ENCODE data around the gene ATG9B. TPM values are rescaled to one million over a fixed set of nuclear protein-coding genes. Genes with fewer than 3 reads are reported as not detected.

The ATG9B gene
- total RNA-seq, 4 donors from 2014 or later: 0.55 to 1.5 (median 0.76) TPM; not detected in 1

DNA sequence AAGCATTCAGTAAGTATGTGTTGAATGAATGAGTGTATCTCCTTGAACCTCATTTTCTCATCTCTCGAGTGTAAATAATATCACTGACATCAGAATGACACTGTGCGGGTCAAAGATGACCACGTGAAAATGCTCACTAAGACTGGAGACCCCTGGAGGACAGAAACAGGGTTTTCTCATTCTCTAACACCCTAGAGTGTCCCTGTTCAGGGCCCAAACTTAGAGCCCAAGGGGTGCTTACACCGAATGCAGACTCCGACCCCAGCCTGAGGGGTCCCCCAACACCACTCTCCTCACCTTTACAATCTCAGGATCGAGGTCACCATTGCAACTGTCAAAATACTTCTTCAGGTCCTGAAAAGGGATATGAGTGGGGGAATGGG, 32.0 kb upstream of the ATG9B start:
- Histone ChIP-seq H3K27me3 (no peaks in the 10 kb centered on the region), H3K4me3 (no peak overlapping the region), H3K9me3 (no peaks in the 10 kb centered on the region), H3K36me3 (no peaks in the 10 kb centered on the region), H3K4me1 (peaks cover 0 to 23% of the 10 kb centered on the region in 2 donors), H3K27ac (no peak overlapping the region)
- no peak for TF ChIP-seq POLR2A (IDR thresholded peaks at IDR 0.05)
- TF ChIP-seq, protein P1, sequence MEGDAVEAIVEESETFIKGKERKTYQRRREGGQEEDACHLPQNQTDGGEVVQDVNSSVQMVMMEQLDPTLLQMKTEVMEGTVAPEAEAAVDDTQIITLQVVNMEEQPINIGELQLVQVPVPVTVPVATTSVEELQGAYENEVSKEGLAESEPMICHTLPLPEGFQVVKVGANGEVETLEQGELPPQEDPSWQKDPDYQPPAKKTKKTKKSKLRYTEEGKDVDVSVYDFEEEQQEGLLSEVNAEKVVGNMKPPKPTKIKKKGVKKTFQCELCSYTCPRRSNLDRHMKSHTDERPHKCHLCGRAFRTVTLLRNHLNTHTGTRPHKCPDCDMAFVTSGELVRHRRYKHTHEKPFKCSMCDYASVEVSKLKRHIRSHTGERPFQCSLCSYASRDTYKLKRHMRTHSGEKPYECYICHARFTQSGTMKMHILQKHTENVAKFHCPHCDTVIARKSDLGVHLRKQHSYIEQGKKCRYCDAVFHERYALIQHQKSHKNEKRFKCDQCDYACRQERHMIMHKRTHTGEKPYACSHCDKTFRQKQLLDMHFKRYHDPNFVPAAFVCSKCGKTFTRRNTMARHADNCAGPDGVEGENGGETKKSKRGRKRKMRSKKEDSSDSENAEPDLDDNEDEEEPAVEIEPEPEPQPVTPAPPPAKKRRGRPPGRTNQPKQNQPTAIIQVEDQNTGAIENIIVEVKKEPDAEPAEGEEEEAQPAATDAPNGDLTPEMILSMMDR (IDR thresholded peaks at IDR 0.05): no peak
- intact Hi-C loops (cut with DNase I; ENCODE audit: low total_unique reads): no loop called here
- DNase-seq: no peak

DNA sequence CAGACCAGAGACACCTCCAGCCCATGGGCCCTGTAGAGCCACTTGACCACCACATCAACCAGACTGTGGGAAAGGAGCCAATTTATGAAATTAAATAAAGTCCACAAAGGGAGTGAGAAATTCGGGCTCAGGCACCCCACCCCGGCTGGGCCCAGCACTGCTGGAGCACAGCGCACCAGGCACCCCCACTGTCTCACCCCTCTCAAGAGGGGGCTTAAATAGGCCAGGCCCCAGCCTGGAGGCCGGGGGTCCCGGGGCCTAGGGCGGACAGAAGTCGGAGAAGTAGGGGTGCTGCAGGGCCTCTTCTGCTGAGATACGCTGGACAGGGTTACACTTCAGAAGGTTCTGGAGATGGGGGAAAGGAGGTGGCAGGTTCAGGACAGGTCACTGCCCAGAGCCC, 29.5 kb upstream of the ATG9B start:
- no peaks in the 10 kb centered on the region for H3K9me3 ChIP-seq
- H3K4me1 ChIP-seq: peaks cover 0 to 17% of the 10 kb centered on the region in 2 donors
- H3K36me3 ChIP-seq: no peaks in the 10 kb centered on the region
- H3K27ac ChIP-seq: no peak overlapping the region
- intact Hi-C loops (cut with DNase I; ENCODE audit: low total_unique reads): no loop called here
- no peaks in the 10 kb centered on the region for H3K27me3 ChIP-seq
- no peak overlapping the region for H3K4me3 ChIP-seq
- DNase-seq: no peak
- TF ChIP-seq, protein P1 (IDR thresholded peaks at IDR 0.05): no peak
- TF ChIP-seq POLR2A (IDR thresholded peaks at IDR 0.05): no peak

DNA sequence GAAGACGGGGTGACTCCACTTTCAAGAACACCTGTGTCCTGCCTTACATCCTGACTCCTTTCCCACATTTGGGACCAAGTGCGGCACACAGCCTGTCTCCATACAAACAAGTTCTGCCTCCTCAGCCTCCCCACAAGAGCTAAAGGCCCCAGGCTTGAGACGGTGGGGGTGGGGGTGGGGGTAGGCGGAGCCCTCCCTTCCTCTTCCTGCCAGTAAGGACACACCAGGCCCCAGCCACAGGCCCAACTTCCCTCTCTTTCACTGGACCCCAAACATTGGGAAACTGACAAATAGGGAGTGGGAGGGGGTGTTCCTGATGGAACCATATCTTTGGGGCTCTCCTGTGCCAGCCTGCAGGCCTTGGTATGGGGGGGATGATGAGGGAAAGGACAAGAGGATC, 28.8 kb upstream of the ATG9B start:
- Histone ChIP-seq H3K36me3 (no peaks in the 10 kb centered on the region), H3K27ac (no peak overlapping the region), H3K4me3 (no peak overlapping the region), H3K4me1 (peaks cover 0 to 17% of the 10 kb centered on the region in 2 donors), H3K9me3 (no peaks in the 10 kb centered on the region), H3K27me3 (no peaks in the 10 kb centered on the region)
- intact Hi-C loops (cut with DNase I; ENCODE audit: low total_unique reads): no loop called here
- DNase-seq: no peak
- TF ChIP-seq, protein P1 (IDR thresholded peaks at IDR 0.05): no peak
- no peak for TF ChIP-seq POLR2A (IDR thresholded peaks at IDR 0.05)

DNA sequence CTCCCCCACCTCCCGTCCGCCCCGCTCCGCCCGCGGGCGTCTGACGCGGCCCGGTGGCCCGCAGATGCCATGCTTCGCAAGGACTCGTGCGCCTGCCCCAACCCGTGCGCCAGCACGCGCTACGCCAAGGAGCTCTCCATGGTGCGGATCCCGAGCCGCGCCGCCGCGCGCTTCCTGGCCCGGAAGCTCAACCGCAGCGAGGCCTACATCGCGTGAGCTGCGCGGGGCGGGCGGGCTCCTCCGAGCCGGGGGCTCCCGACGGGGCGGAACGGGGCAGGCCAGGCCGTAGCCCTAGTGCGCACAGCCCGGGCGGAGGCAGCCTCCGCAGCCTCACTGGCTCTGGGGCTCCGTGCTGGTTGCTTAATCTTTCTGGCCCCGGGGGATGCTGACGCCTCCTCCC, 26.8 kb upstream of the ATG9B start:
- H3K4me3 ChIP-seq: no peak overlapping the region
- no peaks in the 10 kb centered on the region for H3K27me3 ChIP-seq
- H3K4me1 ChIP-seq: peaks cover 0 to 21% of the 10 kb centered on the region in 2 donors
- H3K9me3 ChIP-seq: no peaks in the 10 kb centered on the region
- DNase-seq: peak in 1 of 2 donors; percentile 61
- no peak for TF ChIP-seq POLR2A (IDR thresholded peaks at IDR 0.05)
- TF ChIP-seq, protein P1 (IDR thresholded peaks at IDR 0.05): no peak
- H3K27ac ChIP-seq: no peak overlapping the region
- no peaks in the 10 kb centered on the region for H3K36me3 ChIP-seq
- intact Hi-C loops (cut with DNase I; ENCODE audit: low total_unique reads): no loop called here

DNA sequence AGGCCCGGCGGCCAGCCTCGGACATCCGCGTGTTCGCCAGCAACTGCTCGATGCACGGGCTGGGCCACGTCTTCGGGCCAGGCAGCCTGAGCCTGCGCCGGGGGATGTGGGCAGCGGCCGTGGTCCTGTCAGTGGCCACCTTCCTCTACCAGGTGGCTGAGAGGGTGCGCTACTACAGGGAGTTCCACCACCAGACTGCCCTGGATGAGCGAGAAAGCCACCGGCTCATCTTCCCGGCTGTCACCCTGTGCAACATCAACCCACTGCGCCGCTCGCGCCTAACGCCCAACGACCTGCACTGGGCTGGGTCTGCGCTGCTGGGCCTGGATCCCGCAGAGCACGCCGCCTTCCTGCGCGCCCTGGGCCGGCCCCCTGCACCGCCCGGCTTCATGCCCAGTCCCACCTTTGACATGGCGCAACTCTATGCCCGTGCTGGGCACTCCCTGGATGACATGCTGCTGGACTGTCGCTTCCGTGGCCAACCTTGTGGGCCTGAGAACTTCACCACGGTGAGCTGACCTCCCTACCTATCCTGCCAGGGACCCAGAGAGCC, 24.7 kb upstream of the ATG9B start:
- H3K27me3 ChIP-seq: no peaks in the 10 kb centered on the region
- no peak overlapping the region for H3K4me3 ChIP-seq
- DNase-seq: no peak
- TF ChIP-seq, protein P1 (IDR thresholded peaks at IDR 0.05): no peak
- no peak for TF ChIP-seq POLR2A (IDR thresholded peaks at IDR 0.05)
- H3K9me3 ChIP-seq: no peaks in the 10 kb centered on the region
- peaks cover 0 to 21% of the 10 kb centered on the region in 2 donors for H3K4me1 ChIP-seq
- H3K27ac ChIP-seq: no peak overlapping the region
- no peaks in the 10 kb centered on the region for H3K36me3 ChIP-seq
- intact Hi-C loops (cut with DNase I; ENCODE audit: low total_unique reads): no loop called here

All from uterus (tissue), 4 donors.